Measurements from ENCODE around the gene RXRB. TPM values are rescaled to one million over a fixed set of nuclear protein-coding genes. Genes with fewer than 3 reads are reported as not detected.

The RXRB gene
- total RNA-seq, 1 donor from 2014 or later: 46.6 TPM

DNA sequence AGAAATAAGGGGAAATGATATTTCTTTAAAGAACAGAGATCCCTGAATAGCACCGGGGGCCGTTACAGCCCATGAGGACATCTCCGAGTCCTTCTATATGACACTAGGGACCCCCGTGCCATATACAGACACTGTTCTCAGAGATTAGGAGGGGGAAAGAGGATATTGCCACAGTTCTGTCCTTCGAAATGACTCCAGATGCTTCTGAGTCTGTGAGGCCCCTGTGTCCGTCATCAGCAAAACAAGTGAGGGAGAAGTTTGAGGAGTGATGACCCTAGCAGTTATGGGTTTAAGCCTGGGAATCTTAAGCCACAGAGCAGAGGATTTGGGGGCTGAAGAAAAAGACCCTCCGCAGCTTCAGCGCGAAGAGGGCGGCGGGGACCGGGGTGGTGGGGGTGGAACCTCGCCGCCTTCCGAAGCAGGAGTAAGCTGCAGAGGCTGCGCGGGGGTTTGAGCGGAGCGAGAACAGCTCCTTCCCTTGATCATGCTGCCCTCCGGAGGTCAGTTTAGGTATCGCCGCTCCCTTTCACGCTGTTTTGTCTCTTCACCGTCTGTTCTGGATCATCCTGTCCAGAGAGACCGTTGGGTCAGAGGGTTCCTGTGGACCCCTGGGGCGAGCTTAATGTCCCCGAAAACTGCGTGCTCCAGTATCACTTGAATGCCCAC is 47.6 kb upstream of the RXRB start:
- no peaks in the 10 kb centered on the region for H3K27me3 ChIP-seq
- peak overlapping the region; percentile 59 for H3K4me3 ChIP-seq
- TF ChIP-seq CTCF (IDR thresholded peaks at IDR 0.05): peak; percentile 99
- DNase-seq: peak; percentile 91
- ATAC-seq: peak; percentile 85
- peaks cover 21% of the 10 kb centered on the region for H3K4me1 ChIP-seq
- H3K27ac ChIP-seq: peak overlapping the region; percentile 81
- peaks cover 18% of the 10 kb centered on the region for H3K36me3 ChIP-seq
- intact Hi-C loops (cut with DNase I): loop anchor here (10.0 kb wide), 3 partner anchors 83 to 233 kb away; no protein-coding TSS in a partner anchor
- H3K9me3 ChIP-seq: no peaks in the 10 kb centered on the region

- Histone ChIP-seq H3K36me3 (no peaks in the 10 kb centered on the region), H3K27me3 (no peaks in the 10 kb centered on the region), H3K9me3 (no peaks in the 10 kb centered on the region), H3K4me3 (no peak overlapping the region), H3K4me1 (peaks cover 4% of the 10 kb centered on the region), H3K27ac (no peak overlapping the region)
- intact Hi-C loops (cut with DNase I): loop anchor here (10.0 kb wide), 3 partner anchors 79 to 229 kb away; no protein-coding TSS in a partner anchor
- ATAC-seq (no peak), DNase-seq (no peak)
- TF ChIP-seq CTCF (IDR thresholded peaks at IDR 0.05): no peak
Observed at GRCh38 chr6:33243476-33243875, 43.0 kb upstream of the RXRB start.

GRCh38 chr6:33241968-33242367 is 41.5 kb upstream of the RXRB start:
- Histone ChIP-seq H3K9me3 (no peaks in the 10 kb centered on the region), H3K36me3 (no peaks in the 10 kb centered on the region), H3K4me3 (no peak overlapping the region), H3K27ac (no peak overlapping the region), H3K4me1 (no peaks in the 10 kb centered on the region), H3K27me3 (no peaks in the 10 kb centered on the region)
- intact Hi-C loops (cut with DNase I): loop anchor here (10.0 kb wide), 3 partner anchors 77 to 227 kb away; no protein-coding TSS in a partner anchor
- no peak for TF ChIP-seq CTCF (IDR thresholded peaks at IDR 0.05)
- DNase-seq (no peak), ATAC-seq (no peak)

GRCh38 chr6:33237741-33238140 is 37.3 kb upstream of the RXRB start:
- Histone ChIP-seq H3K4me3 (no peak overlapping the region), H3K27me3 (peaks cover 23% of the 10 kb centered on the region), H3K36me3 (no peaks in the 10 kb centered on the region), H3K4me1 (no peaks in the 10 kb centered on the region), H3K27ac (no peak overlapping the region), H3K9me3 (no peaks in the 10 kb centered on the region)
- no peak for TF ChIP-seq CTCF (IDR thresholded peaks at IDR 0.05)
- no peak for ATAC-seq
- intact Hi-C loops (cut with DNase I): no loop called here
- DNase-seq: no peak

GRCh38 chr6:33236852-33237251 is 36.4 kb upstream of the RXRB start:
- Histone ChIP-seq H3K27ac (no peak overlapping the region), H3K4me1 (no peaks in the 10 kb centered on the region), H3K36me3 (no peaks in the 10 kb centered on the region), H3K9me3 (no peaks in the 10 kb centered on the region), H3K4me3 (no peak overlapping the region), H3K27me3 (peaks cover 23% of the 10 kb centered on the region)
- DNase-seq: no peak
- intact Hi-C loops (cut with DNase I): no loop called here
- no peak for TF ChIP-seq CTCF (IDR thresholded peaks at IDR 0.05)
- ATAC-seq: no peak
